C4-2B (cell line): Measurements from ENCODE around the gene OR8H2.

Experiments used
- CTCF ChIP-seq: fragments of 450-650 bp; conservative IDR thresholded peaks from 2 replicates; pipeline ENCODE4 v1.5.1; 2017; ENCODE audit warnings: mild to moderate bottlenecking
- ZFX ChIP-seq: fragments of 450-650 bp; IDR thresholded peaks from 2 replicates; pipeline ENCODE4 v1.6.1; 2017

DNA sequence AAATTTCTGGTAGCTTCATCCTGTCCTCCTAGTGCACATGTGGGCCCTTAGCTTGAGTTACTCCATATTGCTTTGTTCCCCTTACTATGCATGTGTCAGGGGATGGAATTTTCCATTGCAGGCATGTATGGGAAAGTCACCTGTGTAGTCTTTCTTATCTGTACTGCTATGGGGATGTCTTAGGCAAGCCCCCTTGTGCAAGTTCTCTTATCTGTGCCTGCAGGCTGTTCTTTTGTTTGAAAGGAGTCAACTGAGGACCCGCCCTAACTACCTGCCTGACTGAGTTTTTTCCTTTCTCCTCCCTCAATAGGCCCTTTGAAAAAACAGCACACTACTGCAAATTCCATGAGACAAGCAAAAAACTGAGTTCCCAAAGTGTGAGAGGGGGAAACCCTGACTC, 47.9 kb downstream of the OR8H2 start:
- no peak for TF ChIP-seq CTCF
- TF ChIP-seq ZFX, result no peak
